Left ventricle myocardium inferior (tissue), 1 donor: Measurements from ENCODE around the gene BANK1. TPM values are rescaled to one million over a fixed set of nuclear protein-coding genes. Genes with fewer than 3 reads are reported as not detected.

Source experiments
- DNase-seq: peaks from one replicate; pipeline ENCODE4 v3.0.0-alpha.2; 2020
- H3K27ac ChIP-seq: fragments of 200-600 bp; replicated peaks from 2 replicates; pipeline ENCODE4 v1.8.0; 2021
- H3K27me3 ChIP-seq: fragments of 200-600 bp; 2 replicates; pipeline ENCODE4 v1.8.0; 2021; ENCODE audit warnings: low read depth
- H3K36me3 ChIP-seq: fragments of 200-600 bp; 2 replicates; pipeline ENCODE4 v1.8.0; 2021
- H3K4me1 ChIP-seq: fragments of 200-600 bp; 2 replicates; pipeline ENCODE4 v1.8.0; 2021
- H3K4me3 ChIP-seq: fragments of 200-600 bp; 2 replicates; pipeline ENCODE4 v1.8.0; 2021; ENCODE audit warnings: mild to moderate bottlenecking, moderate library complexity
- H3K9me3 ChIP-seq: fragments of 200-600 bp; replicated peaks from 2 replicates; pipeline ENCODE4 v1.8.0; 2021
- CTCF ChIP-seq: fragments of 200-600 bp; IDR thresholded peaks from 2 replicates; pipeline ENCODE4 v1.8.0; 2021; ENCODE audit warnings: antibody characterized with exemption, mild to moderate bottlenecking, borderline replicate concordance
- intact Hi-C: fragments of 100-400 bp; cut with micrococcal nuclease; formaldehyde crosslinking; loops from one replicate; pipeline ENCODE4 v1.11.0; 2022
- total RNA-seq: library from RNA; stranded (reverse); fragmentation: NEBNext Ultra II Directional; extraction: Animal tissue kit (Norgen Biotek cat#: 25700); gene quantifications from one replicate; pipeline ENCODE4 v1.2.1, GENCODE V29; 2021
- donor health status: DM: no; HTN: yes; CAD: no; lungs with severe emphysema.

Gene BANK1
- total RNA-seq, 1 donor from 2014 or later = 0.08 TPM

- Histone ChIP-seq H3K9me3 (no peaks in the 10 kb centered on the region), H3K27me3 (no peaks in the 10 kb centered on the region), H3K4me1 (no peaks in the 10 kb centered on the region), H3K27ac (no peak overlapping the region), H3K36me3 (no peaks in the 10 kb centered on the region), H3K4me3 (no peak overlapping the region)
- no peak for TF ChIP-seq CTCF
- DNase-seq = no peak
- intact Hi-C loops = no loop called here
Observed at GRCh38 chr4:102057122-102057521, 266.6 kb downstream of the BANK1 start.

DNA sequence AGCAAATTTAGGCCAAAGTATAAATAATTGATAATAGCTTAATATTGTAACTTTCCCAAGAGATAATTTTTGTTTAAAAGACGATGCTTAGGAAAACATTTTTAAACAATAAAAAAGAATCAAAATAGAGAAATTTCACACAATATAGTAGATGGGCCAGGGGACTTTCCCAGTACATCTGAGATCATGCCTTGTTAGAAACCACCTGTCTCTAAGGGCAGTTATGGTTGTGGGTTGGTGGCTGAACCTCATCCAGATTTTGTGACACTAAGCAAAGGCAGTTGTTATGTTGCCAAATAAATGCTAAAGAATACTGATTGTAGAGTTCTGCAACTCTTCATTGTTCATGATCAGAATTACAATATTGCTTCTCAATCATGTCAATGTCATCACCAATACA, 270.6 kb downstream of the BANK1 start:
- Histone ChIP-seq H3K4me3 (no peak overlapping the region), H3K27ac (no peak overlapping the region), H3K27me3 (no peaks in the 10 kb centered on the region), H3K4me1 (no peaks in the 10 kb centered on the region), H3K9me3 (no peaks in the 10 kb centered on the region), H3K36me3 (no peaks in the 10 kb centered on the region)
- intact Hi-C loops = no loop called here
- DNase-seq = no peak
- TF ChIP-seq CTCF = no peak

- no peak overlapping the region for H3K27ac ChIP-seq
- H3K36me3 ChIP-seq = no peaks in the 10 kb centered on the region
- intact Hi-C loops = no loop called here
- TF ChIP-seq CTCF = no peak
- no peaks in the 10 kb centered on the region for H3K27me3 ChIP-seq
- H3K4me1 ChIP-seq = no peaks in the 10 kb centered on the region
- no peak for DNase-seq
- peaks cover 12% of the 10 kb centered on the region for H3K9me3 ChIP-seq
- H3K4me3 ChIP-seq = no peak overlapping the region
Observed at GRCh38 chr4:102064747-102065442, 274.4 kb downstream of the BANK1 start.

DNA sequence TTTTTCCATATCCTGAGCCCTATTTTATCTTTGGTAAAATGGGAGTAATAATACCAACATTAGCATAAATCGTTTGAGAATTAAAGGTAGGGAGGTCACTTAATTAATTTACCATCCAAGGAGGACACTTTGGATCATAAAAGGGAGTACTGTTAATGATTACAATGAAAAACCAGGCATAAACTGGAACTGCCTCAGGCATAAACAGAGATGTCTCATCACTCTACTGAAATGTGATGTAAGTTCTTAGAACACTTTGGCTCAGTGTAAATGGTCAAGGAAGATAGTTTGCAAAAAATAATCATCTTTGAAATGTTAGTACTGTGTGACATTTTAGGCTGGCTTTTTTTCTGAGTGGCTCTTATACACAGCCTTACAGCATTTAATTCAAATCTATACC, 286.1 kb downstream of the BANK1 start:
- DNase-seq = no peak
- no peak overlapping the region for H3K4me3 ChIP-seq
- no peaks in the 10 kb centered on the region for H3K4me1 ChIP-seq
- H3K9me3 ChIP-seq = no peaks in the 10 kb centered on the region
- no peak for TF ChIP-seq CTCF
- no peaks in the 10 kb centered on the region for H3K27me3 ChIP-seq
- no peaks in the 10 kb centered on the region for H3K36me3 ChIP-seq
- intact Hi-C loops = no loop called here
- no peak overlapping the region for H3K27ac ChIP-seq

DNA sequence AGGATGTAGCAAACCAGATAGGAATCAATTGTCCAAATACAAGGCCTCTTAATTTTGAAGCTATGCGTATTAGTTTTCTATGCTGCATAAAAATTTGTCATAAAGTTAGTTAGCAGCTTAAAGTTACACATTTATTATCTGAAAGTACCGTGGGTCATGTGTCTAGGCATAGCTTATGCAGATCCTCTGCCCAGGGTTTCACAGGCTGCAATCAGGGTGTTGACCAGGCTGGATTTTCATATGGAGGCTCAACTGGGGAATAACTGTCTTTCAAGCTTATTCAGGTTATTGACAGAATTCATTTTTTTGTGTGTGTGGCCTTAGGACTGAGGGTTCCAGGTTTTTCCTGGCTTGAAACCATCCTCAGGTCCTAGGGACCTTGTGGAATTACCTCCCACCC, 289.7 kb downstream of the BANK1 start:
- intact Hi-C loops = no loop called here
- no peak for TF ChIP-seq CTCF

More for the DNA sequence above, 289.7 kb downstream of the BANK1 start:
- H3K4me1 ChIP-seq = no peaks in the 10 kb centered on the region
- H3K27ac ChIP-seq = no peak overlapping the region
- no peaks in the 10 kb centered on the region for H3K27me3 ChIP-seq
- no peak overlapping the region for H3K4me3 ChIP-seq
- DNase-seq = no peak
- H3K9me3 ChIP-seq = peaks cover 4% of the 10 kb centered on the region
- no peaks in the 10 kb centered on the region for H3K36me3 ChIP-seq
